ENCODE results near the gene PRAMEF4.
"Not testable (repeated sequence)": the region's sequence is repeated elsewhere in the genome, so short reads cannot be mapped to it uniquely, and the experiment has no call there.

DNA sequence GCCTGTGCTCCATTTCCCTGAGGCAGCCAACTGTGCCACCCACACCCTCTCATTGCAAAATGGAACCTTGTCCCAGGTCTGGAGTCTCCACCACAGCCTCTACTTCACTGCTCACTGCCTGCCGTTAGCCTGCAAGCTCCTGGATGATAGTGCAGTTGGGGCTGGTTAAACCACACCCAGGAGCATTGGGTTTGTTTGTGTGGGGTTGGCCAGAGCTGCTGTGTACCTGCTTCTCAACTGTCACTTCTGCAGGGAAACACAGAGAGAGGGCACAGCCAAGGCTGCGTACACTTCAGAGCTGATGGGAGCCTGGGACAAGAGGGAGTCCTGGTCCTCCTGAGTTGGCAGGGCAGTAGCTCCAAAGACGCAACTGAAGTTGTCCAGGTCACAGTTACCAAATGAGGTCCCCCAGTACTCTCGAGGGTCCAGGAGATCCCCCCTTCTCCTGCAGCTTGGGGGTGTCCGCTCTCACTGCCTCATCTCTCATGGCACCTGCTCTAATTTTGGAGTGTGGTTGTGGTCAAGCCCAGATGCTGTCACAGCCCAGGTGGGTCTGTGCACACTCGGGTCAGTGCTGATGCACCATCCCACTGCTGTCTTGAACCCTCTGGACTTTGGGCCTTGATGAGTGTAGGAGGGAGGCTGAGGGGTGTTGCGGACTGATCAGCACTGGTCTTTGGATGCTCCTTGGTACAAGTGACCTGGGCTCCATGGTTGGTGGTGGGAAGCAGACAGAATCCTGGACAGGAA lies 22.7 kb downstream of the PRAMEF4 start:
- TF ChIP-seq, protein P1, sequence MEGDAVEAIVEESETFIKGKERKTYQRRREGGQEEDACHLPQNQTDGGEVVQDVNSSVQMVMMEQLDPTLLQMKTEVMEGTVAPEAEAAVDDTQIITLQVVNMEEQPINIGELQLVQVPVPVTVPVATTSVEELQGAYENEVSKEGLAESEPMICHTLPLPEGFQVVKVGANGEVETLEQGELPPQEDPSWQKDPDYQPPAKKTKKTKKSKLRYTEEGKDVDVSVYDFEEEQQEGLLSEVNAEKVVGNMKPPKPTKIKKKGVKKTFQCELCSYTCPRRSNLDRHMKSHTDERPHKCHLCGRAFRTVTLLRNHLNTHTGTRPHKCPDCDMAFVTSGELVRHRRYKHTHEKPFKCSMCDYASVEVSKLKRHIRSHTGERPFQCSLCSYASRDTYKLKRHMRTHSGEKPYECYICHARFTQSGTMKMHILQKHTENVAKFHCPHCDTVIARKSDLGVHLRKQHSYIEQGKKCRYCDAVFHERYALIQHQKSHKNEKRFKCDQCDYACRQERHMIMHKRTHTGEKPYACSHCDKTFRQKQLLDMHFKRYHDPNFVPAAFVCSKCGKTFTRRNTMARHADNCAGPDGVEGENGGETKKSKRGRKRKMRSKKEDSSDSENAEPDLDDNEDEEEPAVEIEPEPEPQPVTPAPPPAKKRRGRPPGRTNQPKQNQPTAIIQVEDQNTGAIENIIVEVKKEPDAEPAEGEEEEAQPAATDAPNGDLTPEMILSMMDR (IDR thresholded peaks at IDR 0.05; ENCODE audit: poor library complexity), result not testable (repeated sequence)
- not testable (repeated sequence) for TF ChIP-seq EZH2phosphoT487 (IDR thresholded peaks at IDR 0.05; ENCODE audit: low read depth, severe bottlenecking, unreplicated experiment); EZH2 (IDR thresholded peaks at IDR 0.05; ENCODE audit: borderline replicate concordance)
